Caki2 (cell line): ENCODE measurements around the gene HEG1. TPM values are rescaled to one million over a fixed set of nuclear protein-coding genes. Genes with fewer than 3 reads are reported as not detected.
"Not testable (repeated sequence)": the region's sequence is repeated elsewhere in the genome, so short reads cannot be mapped to it uniquely, and the experiment has no call there.

Source experiments
- DNase-seq: peaks from one replicate; pipeline ENCODE4 v3.0.0-alpha.2; 2015; ENCODE audit warnings: low read depth
- in situ Hi-C: cut with HindIII; loops from 2 replicates; pipeline ENCODE4 v1.10.0; 2016; ENCODE audit warnings: low sequenced_read_pairs, low pct_unique_long_range_greater_than_20kb, mixed read lengths
- total RNA-seq: library from RNA; depleted of rRNA; stranded (reverse); fragments of >200 nt; shearing (Covaris generic); gene quantifications from 2 replicates; pipeline ENCODE4 v1.2.3, GENCODE V29; 2014; ENCODE audit warnings: low replicate concordance

HEG1 gene
- total RNA-seq, 1 experiment from 2014 or later: 5.0 TPM

DNA sequence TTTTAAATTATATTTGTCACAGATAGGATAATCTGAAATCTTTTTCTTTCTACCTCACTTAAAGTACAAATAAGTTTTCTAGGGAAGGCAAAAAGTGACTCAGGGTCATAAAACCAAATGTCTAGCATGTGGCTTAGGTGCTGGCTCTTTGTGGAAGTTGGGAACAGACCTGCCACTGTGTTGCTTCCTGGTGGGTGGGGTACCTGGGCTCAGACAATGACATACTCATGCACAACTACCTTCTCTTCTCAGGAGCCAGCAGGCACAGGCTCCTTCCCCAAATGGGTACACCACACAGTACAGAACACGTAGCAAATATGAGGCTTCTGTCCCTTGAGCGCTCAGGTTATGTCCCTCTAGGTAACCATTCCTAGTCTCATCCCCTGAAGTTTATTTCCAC lies 81.1 kb downstream of the HEG1 start:
- in situ Hi-C loops: no loop called here

DNA sequence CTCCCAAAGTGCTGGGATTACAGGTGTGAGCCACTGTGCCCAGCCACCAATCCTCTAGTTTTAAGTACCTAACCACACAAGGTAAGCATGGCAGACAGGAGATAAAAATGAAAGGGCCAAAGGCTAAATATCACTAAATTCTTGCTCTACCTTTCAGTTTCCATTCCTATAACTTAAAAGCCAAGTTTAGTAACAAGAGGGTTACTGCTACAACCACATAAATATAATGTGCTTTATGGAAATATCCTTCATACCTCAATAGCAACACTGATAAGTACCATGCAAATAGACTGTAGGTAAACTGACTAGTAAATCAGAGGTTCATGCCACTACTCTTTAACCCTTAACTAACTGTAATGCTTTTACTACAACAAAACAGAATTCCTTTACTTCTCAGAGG lies 82.5 kb downstream of the HEG1 start:
- no peak for DNase-seq
- in situ Hi-C loops: no loop called here

More for the DNA sequence above, 81.1 kb downstream of the HEG1 start:
- DNase-seq: no peak

DNA sequence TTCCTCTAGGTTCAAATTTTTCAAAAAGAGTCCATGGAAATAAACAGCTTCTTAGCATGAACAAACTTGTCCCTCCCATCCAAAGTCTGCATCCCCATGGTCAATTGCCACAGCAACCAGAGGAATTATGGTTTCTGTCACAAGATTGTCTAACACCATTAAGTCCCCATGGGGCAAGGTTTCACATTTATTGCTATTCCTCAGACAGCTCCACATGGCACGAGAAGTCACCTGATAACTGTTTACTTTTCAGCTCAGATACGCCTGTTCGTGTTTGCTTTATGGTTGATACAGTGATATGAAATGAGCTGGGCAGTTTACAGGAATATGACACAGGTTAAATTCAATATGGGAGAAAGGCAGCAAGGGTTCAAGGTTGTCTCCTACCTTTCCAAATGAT lies 83.3 kb downstream of the HEG1 start:
- DNase-seq: no peak
- in situ Hi-C loops: no loop called here

DNA sequence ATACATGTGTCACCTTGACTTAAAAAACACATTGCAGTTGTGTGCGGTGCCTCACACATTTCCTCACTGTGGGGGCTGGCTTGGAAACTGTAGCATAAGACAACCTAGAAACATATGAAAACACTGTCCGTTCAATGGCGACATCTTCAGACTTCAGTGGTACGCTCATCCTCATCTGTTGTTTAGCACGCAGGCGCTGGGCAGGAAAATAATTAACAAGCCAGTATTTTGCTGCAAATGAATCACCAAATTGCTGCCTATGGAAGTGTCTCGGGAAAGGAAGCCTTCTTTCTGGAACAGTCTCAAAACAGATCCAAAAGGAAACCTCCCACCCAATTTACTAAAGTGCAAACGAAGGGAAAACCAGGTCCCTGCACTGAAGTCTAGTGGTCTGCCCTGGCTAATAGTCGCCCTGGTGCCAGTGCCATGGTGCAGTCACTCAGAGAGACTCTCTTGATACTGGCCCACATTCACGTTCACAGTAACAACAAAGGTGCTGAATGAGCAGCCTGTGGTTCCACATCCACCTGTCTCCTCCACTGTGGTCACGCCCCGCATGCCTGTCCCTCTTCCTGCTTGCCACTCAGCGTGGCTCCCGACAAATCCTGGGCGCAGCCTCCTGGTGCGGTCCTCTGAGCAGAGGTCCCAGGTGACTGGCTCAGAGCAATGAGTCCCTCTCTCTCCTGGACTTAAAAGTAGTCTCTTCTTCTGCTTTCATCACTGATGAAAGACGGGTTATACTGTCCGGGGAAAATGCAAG lies 85.7 kb downstream of the HEG1 start:
- DNase-seq: peak; percentile 12
- in situ Hi-C loops: no loop called here

DNA sequence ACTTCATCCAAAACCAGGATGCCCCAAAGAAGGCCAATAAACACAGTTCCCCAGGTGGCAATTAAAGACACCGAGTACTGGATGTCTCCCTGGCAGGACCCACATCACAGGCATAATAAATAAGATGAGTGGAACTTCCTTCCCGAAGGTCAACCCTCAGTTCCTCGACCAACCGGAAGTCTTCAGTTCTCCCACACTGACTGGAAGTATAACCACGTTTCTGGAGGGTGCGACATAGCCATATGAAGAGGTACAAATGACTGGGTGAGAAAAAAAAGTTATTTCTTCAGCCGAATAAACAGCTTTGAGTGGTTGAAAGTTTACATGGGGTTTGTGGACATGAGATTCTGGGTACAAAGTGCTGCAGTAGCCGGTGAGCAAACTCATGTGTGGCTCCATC lies 86.6 kb downstream of the HEG1 start:
- in situ Hi-C loops: no loop called here
- DNase-seq: no peak

DNA sequence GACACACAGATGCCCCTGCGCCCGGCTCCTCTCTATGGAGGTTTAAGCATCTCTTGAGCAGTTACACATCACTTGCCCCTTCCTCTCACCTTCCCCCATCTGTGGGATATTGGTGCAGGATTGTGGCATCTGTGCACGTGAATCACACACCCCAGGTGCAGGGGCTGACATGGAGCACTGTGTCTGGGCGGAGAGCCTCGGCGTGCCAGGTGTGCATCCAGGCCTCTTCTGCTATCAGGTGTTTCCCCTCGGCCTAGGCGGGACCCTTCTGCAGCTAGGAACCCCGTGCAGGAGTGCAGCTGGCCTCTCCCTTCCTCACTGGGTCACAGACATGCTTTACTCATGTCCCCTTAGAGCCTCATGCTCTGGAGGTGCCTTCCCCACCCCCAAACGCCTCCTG lies 87.8 kb downstream of the HEG1 start:
- in situ Hi-C loops: no loop called here

DNA sequence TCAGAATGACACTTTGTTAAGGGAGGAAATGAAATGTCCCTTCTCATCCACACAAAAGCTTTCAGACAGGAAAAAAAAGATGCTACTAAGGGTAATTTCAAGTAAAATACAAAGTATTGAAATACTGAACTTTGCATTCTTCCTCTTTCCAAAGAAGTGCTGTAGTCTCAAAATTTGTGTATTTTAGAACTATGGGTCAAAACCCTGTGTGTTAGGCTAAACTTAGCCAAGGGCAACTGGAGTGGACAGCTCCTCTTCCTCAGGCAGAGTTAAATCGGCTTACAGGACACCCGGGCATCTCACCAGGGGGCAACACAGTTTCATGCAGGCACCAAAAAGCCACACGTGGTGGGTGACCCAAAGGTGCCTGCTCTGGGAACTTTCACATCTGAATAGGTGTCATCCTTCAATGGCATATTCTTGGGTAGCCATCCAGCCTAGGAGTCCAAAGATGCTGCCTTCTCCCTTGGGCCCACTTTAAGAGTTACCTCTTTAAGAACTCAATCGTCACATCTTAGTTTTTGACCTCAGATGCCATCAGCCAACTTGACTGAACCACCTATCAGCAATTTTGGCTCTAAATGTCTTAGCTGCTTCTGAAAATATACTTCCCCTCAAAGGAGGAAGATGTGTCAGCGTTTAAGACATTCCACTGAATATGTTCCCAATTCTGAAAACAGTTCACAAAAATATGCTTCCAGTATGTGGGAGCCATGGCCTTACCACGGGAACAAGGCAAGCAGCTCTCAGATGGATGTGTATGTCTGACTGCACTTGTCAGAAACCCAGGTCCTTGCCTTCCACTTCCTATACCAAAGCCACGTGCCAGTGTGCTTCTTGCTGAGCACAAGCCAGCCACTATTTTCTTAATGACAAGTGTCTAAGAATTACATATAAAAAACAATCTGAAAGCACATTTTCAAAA lies 89.0 kb downstream of the HEG1 start:
- DNase-seq: no peak
- in situ Hi-C loops: no loop called here

More for the DNA sequence above, 87.8 kb downstream of the HEG1 start:
- no peak for DNase-seq

DNA sequence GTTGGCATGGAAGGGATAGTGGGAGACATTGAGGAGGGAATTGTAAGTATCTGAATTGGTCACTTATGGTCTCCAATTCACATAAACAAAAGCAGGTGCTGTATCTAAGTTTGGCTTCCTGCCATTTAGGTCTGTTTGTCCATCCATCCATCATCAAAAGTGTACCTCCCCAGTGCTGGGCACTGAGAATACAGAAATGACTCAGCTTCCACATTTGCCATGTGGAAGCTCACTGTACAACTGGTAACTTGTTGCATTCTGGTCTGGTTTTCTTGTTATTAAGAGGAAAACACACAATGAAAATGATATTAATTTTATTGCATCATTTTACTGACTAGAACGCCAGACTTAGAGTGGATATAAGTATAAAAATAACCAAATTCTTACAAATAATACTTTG lies 90.4 kb downstream of the HEG1 start:
- in situ Hi-C loops: no loop called here
- no peak for DNase-seq

DNA sequence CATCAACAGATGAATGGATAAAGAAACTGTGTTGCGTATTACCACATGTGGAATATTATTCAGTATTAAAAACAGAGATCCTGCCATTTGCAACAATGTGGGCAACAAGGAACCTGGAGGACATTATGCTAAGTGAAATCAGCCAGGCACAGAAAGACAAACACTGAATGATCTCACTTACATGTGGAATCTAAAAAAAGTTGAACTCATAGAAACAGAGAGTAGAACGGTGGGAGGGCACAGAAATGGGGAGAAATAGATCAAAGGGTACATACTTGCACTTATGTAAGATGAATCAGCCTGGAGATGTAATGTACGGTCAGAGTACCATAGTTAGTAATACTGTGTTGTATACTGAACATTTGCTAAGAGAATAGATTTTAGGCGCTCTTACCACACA lies 91.4 kb downstream of the HEG1 start:
- in situ Hi-C loops: no loop called here
- peak; percentile 51 for DNase-seq

DNA sequence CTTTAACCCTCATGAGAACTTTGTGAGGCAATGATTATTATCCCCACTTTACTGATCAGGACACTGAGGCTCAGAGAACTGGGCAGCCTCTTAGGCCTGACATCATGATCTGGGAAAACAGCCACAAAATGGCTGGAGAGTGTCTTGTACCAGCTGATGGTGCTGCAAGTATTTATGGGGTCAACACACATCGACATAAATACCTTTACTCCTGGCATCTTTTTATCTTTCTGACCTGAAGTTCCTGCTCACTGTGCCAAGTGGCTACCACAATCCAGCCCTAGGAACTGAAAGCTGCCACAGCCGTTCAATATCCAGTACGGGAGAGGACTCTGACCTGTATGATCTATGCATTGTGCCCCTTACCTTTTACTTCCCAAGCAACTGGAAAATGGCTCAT lies 92.0 kb downstream of the HEG1 start:
- no peak for DNase-seq
- in situ Hi-C loops: no loop called here

DNA sequence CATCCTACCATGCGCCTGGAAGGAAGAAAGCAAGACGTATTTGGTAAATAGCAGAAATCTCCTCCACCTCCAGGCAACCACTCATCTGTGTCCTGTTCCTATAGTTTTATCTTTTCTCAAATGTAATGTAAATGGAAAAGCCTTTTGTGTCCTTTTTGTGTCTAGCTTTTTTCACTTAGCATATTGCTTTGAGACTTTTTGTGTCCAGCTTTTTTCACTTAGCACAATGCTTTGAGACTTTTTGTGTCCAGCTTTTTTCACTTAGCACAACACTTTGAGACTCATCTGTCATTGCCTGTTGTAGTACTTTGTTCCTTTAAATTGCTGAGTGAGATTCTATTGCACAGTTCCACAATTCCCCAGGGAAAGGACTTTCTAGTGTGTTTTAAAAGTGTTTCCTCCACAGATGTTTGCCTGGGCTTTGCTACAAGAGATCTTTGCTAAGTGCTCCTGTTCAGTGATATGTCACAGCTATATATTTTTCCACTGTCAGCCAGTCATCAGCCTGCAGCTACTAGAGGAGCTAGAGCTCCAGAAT lies 93.3 kb downstream of the HEG1 start:
- in situ Hi-C loops: no loop called here
- DNase-seq: no peak

DNA sequence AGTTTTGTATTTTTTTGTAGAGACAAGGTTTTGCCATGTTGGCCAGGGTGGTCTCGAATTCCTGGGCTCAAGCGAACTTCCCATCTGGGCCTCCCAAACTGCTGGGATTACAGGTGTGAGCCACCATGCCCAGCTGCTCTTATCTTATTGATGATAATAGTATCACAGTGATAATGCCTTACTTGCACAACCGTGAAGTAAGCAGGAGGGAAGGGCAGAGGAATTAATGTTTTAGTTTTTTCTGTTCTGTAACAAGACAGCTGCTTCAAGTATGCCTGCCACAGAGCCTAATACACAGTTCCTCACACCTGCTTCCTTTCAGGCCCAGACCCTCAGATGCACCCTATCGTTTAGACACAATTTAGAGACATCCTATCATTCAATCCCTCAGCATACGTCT lies 95.1 kb downstream of the HEG1 start:
- DNase-seq: no peak
- in situ Hi-C loops: no loop called here

DNA sequence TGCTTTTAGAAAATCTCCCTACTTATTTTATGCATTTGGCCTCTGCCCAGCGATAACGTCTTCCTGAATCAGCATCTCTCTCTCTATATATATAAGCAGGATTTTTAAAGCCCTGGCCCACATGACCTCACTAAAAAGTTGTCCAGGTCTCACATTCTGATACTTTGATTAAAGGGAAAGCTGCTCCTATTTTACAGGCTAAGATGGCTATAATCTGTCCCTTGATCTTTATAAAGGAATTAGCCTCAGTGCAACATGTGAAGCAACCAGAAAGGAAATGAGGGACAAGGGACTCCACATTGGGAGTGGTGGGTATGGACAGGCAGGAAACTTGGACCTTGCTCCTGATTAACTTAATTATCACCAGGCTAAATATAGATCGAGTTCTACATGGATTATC lies 95.7 kb downstream of the HEG1 start:
- DNase-seq: no peak
- in situ Hi-C loops: no loop called here

DNA sequence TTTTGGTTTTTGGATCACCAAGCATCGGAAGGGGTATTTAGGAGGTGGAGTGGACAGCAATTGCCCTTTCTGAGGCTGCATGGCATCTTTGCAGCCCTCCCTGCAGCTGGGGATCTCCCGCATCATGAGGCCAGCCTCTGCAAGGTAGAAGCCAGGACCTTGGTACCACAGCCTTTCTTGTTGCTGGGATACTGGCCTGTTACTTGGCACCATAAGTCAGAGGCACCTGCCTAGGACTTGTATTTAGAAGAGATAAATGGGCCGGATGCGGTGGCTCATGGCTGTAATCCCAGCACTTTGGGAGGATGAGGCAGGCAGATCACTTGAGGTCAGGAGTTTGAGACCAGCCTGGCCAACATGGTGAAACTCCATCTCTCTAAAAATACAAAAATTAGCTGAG lies 97.8 kb downstream of the HEG1 start:
- in situ Hi-C loops: not testable (repeated sequence)

DNA sequence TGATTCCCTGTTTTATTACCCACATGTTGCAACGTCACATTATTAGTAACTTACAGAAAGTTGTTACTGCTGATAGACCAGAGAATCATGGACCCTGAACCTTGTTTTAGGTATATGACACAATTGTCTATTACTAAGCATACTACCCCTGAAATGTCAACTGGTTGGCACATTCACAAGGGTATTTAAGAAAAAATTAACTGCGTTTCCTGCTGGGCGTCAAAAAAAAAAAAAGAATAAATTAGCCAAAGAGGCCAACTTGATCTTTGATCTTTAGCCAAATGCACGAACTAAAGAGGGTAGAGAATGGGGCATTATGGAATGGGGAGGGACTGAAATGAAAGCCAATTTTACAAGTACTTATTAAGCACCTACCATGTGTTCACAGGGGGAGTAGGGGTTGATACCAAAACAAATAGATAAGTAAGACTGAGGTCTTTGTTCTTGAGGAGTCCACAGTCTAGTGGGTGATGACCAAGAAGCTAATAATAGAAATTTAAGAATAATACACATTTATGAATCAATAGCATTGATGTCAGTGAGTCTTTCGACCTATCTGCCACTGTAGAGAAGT lies 103.4 kb downstream of the HEG1 start:
- in situ Hi-C loops: no loop called here
- DNase-seq: no peak

More for the DNA sequence above, 97.8 kb downstream of the HEG1 start:
- DNase-seq: not testable (repeated sequence)

DNA sequence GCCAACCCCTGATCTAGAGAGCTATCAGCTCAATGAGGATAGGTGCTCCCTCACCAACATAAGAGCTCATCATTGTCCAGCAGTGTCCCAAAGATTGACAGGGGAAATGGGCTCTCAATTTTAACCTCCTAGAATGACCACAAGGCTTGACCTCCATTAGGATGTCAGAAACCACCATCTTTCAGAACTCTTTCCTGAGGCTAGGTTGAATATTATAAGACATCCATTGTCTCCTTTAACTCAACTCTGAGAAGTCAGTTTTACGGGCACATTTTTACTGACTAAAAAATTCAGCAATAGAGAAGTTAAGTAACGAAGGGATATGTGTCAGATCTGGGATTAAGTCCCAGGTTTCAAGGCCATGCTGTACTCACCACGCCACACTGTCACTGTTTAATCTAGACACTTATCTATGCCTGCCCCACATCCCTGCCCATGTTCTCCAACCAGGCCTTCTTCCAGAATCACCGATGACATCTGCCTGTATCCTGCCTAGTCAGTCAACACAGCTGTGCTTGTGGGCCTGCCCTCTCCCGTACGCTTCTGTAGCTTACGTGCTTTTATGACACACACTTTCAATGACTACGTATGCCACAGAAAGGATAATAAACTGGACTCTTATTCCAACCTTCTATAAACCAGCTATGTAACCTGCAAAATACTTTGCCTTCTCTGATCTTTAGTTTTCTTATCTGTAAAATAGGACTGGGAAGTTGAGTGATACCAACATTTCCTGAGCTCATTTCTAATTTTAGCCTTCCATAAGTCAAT lies 104.1 kb downstream of the HEG1 start:
- in situ Hi-C loops: no loop called here
- DNase-seq: no peak

DNA sequence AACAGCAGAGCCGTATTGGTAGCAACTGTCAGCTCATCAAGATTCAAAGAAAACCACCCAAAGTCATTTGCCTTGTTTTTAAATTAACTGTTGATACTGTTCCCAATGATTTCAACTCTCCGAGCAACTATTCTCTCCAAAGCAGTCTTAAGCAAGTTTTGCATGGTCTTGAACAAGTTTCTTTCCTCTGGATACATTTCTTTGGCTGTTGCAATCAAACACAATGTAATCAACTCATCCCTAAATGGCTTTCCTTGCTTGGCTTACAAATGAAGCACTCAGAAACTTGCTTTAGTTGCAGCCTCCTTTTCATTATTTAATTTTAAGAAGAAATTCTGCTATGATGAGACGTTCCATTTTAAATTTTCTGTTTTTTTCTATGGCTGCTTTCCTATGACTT lies 105.8 kb downstream of the HEG1 start:
- DNase-seq: no peak
- in situ Hi-C loops: no loop called here

DNA sequence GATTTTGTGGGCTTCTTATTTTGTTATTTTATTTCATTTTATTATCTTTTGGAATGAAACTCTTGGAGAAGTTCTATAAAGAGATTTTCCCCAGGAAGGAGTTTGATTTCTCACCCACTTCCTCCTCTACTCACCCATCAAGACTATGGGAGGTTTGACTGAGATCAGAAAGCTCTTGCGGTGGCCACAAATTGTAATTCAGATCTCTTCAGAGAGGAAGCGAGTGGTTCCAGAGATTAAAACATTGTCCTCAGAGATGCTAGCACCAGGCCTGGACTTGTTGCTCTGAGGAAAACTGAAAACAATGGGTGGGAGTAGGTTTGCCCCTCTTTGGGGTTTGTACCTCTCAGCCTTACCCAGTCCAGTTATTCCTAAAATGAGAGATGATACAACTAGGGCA lies 113.2 kb downstream of the HEG1 start:
- in situ Hi-C loops: no loop called here

More for the DNA sequence above, 113.2 kb downstream of the HEG1 start:
- DNase-seq: no peak
